LNCaP clone FGC (cell line): ENCODE results near the gene SLC24A5.

Source experiments
- DNase-seq: peaks from one replicate; pipeline ENCODE4 v3.0.0-alpha.2; 2011; ENCODE audit warnings: low read depth
- H3K4me3 ChIP-seq: 2 replicates; pipeline ENCODE4 v1.5.1; 2011; ENCODE audit warnings: mild to moderate bottlenecking, low read depth, low read length, control low read depth
- TF ChIP-seq, protein P1 (sequence below): IDR thresholded peaks from 2 replicates; pipeline ENCODE4 v1.5.1; 2012; ENCODE audit warnings: mild to moderate bottlenecking; ENCODE audit not compliant: control insufficient read depth, insufficient read depth; ENCODE audit errors: extremely low read depth

SLC24A5 gene

GRCh38 chr15:48085591-48085930 is 35.2 kb upstream of the SLC24A5 start:
- DNase-seq, result no peak
- H3K4me3 ChIP-seq, result no peak overlapping the region
- TF ChIP-seq, protein P1, sequence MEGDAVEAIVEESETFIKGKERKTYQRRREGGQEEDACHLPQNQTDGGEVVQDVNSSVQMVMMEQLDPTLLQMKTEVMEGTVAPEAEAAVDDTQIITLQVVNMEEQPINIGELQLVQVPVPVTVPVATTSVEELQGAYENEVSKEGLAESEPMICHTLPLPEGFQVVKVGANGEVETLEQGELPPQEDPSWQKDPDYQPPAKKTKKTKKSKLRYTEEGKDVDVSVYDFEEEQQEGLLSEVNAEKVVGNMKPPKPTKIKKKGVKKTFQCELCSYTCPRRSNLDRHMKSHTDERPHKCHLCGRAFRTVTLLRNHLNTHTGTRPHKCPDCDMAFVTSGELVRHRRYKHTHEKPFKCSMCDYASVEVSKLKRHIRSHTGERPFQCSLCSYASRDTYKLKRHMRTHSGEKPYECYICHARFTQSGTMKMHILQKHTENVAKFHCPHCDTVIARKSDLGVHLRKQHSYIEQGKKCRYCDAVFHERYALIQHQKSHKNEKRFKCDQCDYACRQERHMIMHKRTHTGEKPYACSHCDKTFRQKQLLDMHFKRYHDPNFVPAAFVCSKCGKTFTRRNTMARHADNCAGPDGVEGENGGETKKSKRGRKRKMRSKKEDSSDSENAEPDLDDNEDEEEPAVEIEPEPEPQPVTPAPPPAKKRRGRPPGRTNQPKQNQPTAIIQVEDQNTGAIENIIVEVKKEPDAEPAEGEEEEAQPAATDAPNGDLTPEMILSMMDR, result no peak

DNA sequence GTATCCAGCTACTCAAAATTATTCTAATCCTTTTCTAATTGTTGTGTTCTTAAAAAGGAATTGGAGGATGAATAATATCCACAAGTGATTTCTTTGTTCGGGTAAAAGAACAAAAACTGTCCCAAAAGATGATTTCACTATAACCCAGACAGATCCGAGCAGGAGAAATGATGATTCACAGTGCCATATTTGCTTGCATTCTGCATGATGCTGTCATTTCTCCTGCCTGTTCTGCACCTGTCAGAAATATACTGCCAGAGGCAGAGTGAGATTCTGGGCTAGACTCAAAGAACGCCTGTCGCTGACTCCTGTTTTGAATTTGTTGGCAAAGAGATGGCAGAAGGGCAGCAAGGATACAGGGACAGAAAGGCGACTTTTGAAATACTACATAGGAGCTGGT is 34.7 kb upstream of the SLC24A5 start:
- no peak for DNase-seq
- H3K4me3 ChIP-seq, result no peak overlapping the region

DNA sequence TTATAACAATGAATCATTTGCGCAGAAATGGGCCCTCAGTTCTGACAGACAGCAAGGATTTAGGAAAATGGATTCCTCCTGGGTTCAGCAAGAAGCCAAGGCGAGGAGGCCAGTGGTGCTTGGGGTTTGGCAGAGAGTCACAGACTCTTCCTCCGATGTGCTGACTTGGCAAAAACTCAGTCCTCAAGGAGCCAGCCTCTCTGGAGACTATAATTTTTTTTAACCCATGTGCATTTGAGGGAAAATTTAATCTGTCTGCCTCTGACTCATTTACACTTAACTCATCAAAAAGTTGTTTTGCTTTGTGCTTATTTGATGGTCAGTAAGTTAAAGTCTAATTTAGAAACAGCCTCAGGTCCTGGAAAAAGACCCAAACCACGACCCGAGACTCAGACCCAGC is 34.2 kb upstream of the SLC24A5 start:
- no peak overlapping the region for H3K4me3 ChIP-seq
- TF ChIP-seq, protein P1, result no peak
- no peak for DNase-seq

More for the DNA sequence above, 34.7 kb upstream of the SLC24A5 start:
- TF ChIP-seq, protein P1, result no peak

DNA sequence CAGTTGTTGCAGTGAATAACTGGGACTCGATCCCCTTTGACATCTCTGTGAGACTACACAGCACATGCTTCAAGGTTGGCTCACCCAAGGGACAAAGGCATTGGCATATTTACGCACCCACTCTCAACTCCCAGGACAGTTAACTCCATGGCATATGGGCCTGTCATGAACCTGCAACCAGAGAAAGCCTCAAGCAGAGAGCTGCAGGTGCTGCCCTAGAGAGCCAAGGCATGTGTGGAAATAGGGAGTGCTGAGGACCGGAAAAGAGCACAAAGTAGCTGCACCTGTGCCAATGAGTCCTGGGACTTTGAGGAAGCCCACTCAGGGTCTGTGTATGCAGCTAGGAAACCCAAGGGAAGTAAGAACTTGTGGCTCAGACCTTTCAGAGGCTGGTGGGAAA is 32.9 kb upstream of the SLC24A5 start:
- no peak overlapping the region for H3K4me3 ChIP-seq
- DNase-seq, result no peak
- TF ChIP-seq, protein P1, result no peak

GRCh38 chr15:48089702-48090101 is 31.1 kb upstream of the SLC24A5 start:
- TF ChIP-seq, protein P1, result no peak
- H3K4me3 ChIP-seq, result no peak overlapping the region
- DNase-seq, result no peak

DNA sequence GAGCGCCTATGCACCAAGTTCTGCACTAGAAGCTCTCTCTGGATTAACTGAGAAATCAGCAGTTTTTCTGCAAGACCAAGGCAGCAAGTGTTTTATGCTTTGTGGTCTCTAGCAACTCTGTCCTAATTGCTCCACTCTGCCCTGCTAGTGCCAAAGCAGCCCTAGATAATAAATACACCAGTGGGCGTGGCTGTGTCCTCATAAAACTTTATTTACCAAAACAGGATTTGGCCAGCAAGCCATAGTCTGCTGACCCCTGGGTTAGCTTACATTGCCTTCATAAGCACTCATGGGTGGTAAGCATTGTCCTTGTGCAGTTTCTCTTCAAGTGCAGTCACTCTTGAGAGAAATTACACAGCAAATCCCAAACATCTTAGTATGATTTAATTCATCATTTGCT is 30.7 kb upstream of the SLC24A5 start:
- peak; percentile 49 for DNase-seq
- TF ChIP-seq, protein P1, result no peak

GRCh38 chr15:48090666-48091065 is 30.1 kb upstream of the SLC24A5 start:
- TF ChIP-seq, protein P1, result no peak
- no peak for DNase-seq
- no peak overlapping the region for H3K4me3 ChIP-seq

More for the DNA sequence above, 30.7 kb upstream of the SLC24A5 start:
- H3K4me3 ChIP-seq, result no peak overlapping the region
